Pulmonary artery endothelial cell (primary cell): ENCODE results near the gene SLC25A48. TPM values are rescaled to one million over a fixed set of nuclear protein-coding genes. Genes with fewer than 3 reads are reported as not detected.

Experiments used
- DNase-seq: peaks from one replicate; pipeline ENCODE4 v3.0.0-alpha.2; 2011; ENCODE audit warnings: low read depth, low spot score
- total RNA-seq: library from RNA; depleted of rRNA; stranded (reverse); fragments of >200 nt; gene quantifications from 2 replicates; pipeline ENCODE4 v1.2.3, GENCODE V29; 2014

The SLC25A48 gene
- total RNA-seq, 1 donor from 2014 or later, result not detected

- DNase-seq, result no peak
Observed at GRCh38 chr5:135881244-135881643, 46.8 kb downstream of the SLC25A48 start.

GRCh38 chr5:135881819-135882218, 47.4 kb downstream of the SLC25A48 start:
- DNase-seq, result no peak

GRCh38 chr5:135883026-135883425, 48.6 kb downstream of the SLC25A48 start:
- no peak for DNase-seq

GRCh38 chr5:135883441-135883840, 49.0 kb downstream of the SLC25A48 start:
- DNase-seq, result no peak

GRCh38 chr5:135885031-135885430, 50.6 kb downstream of the SLC25A48 start:
- no peak for DNase-seq

- no peak for DNase-seq
Observed at GRCh38 chr5:135886136-135886535, 51.7 kb downstream of the SLC25A48 start.

GRCh38 chr5:135887447-135887864, 53.0 kb downstream of the SLC25A48 start:
- peak; percentile 7 for DNase-seq

- DNase-seq, result no peak
Observed at GRCh38 chr5:135887881-135888614, 53.6 kb downstream of the SLC25A48 start.

GRCh38 chr5:135890296-135890695, 55.8 kb downstream of the SLC25A48 start:
- DNase-seq, result no peak

GRCh38 chr5:135890867-135891266, 56.4 kb downstream of the SLC25A48 start:
- DNase-seq, result no peak

- DNase-seq, result no peak
Observed at GRCh38 chr5:135891268-135891667, 56.8 kb downstream of the SLC25A48 start.

- no peak for DNase-seq
Observed at GRCh38 chr5:135891791-135892190, 57.3 kb downstream of the SLC25A48 start.

- no peak for DNase-seq
Observed at GRCh38 chr5:135894276-135894675, 59.8 kb downstream of the SLC25A48 start.

- DNase-seq, result no peak
Observed at GRCh38 chr5:135894789-135895188, 60.3 kb downstream of the SLC25A48 start.

GRCh38 chr5:135895474-135896006, 61.1 kb downstream of the SLC25A48 start, which contains the start of gene IL9:
TSS of gene IL9 (minus strand) at chr5:135895841. CDS start at chr5:135895816, 25 bp downstream.
- no peak for DNase-seq

- no peak for DNase-seq
Observed at GRCh38 chr5:135898651-135899050, 64.2 kb downstream of the SLC25A48 start.

GRCh38 chr5:135900276-135900675, 65.8 kb downstream of the SLC25A48 start:
- DNase-seq, result no peak

- no peak for DNase-seq
Observed at GRCh38 chr5:135901633-135902032, 67.2 kb downstream of the SLC25A48 start.

GRCh38 chr5:135905144-135905543, 70.7 kb downstream of the SLC25A48 start:
- no peak for DNase-seq

GRCh38 chr5:135913713-135914626, 79.5 kb downstream of the SLC25A48 start:
- DNase-seq, result no peak

GRCh38 chr5:135915466-135916001, 81.1 kb downstream of the SLC25A48 start:
- DNase-seq, result no peak
